ENCODE results near the gene MEGF11.
"Not testable (repeated sequence)": the region's sequence is repeated elsewhere in the genome, so short reads cannot be mapped to it uniquely, and the experiment has no call there.

MEGF11 gene

GRCh38 chr15:65893060-65893459, 360.5 kb downstream of the MEGF11 start:
- DNase-seq (ENCODE audit: low read depth, low spot score): no peak

GRCh38 chr15:65888981-65889380, 364.6 kb downstream of the MEGF11 start:
- no peak for DNase-seq (ENCODE audit: low read depth, low spot score)

GRCh38 chr15:65887565-65887964, 366.0 kb downstream of the MEGF11 start:
- DNase-seq (ENCODE audit: low read depth, low spot score): no peak

- DNase-seq (ENCODE audit: low read depth, low spot score): no peak
Measured at GRCh38 chr15:65885668-65886218, 367.8 kb downstream of the MEGF11 start.

- DNase-seq (ENCODE audit: low read depth, low spot score): no peak
Measured at GRCh38 chr15:65884511-65884910, 369.0 kb downstream of the MEGF11 start.

GRCh38 chr15:65883571-65883970, 370.0 kb downstream of the MEGF11 start:
- DNase-seq (ENCODE audit: low read depth, low spot score): no peak

- DNase-seq (ENCODE audit: low read depth, low spot score): no peak
Measured at GRCh38 chr15:65881766-65882434, 371.6 kb downstream of the MEGF11 start.

GRCh38 chr15:65877749-65878148, 375.8 kb downstream of the MEGF11 start:
- no peak for DNase-seq (ENCODE audit: low read depth, low spot score)

GRCh38 chr15:65875458-65875857, 378.1 kb downstream of the MEGF11 start:
- no peak for DNase-seq (ENCODE audit: low read depth, low spot score)

GRCh38 chr15:65873256-65873655, 380.3 kb downstream of the MEGF11 start:
- no peak for DNase-seq (ENCODE audit: low read depth, low spot score)

GRCh38 chr15:65872596-65872995, 381.0 kb downstream of the MEGF11 start:
- not testable (repeated sequence) for DNase-seq (ENCODE audit: low read depth, low spot score)

- DNase-seq (ENCODE audit: low read depth, low spot score): not testable (repeated sequence)
Measured at GRCh38 chr15:65871886-65872285, 381.7 kb downstream of the MEGF11 start.

GRCh38 chr15:65870889-65871533, 382.5 kb downstream of the MEGF11 start:
- no peak for DNase-seq (ENCODE audit: low read depth, low spot score)

GRCh38 chr15:65869954-65870871, 383.3 kb downstream of the MEGF11 start:
- DNase-seq (ENCODE audit: low read depth, low spot score): no peak

GRCh38 chr15:65869126-65869953, 384.2 kb downstream of the MEGF11 start, which contains the start of gene RAB11A:
Gene RAB11A (plus strand): TSS chr15:65869491. CDS start chr15:65869586, 95 bp downstream.
- peak; percentile 83 for DNase-seq (ENCODE audit: low read depth, low spot score)

- DNase-seq (ENCODE audit: low read depth, low spot score): no peak
Measured at GRCh38 chr15:65868546-65869125, 384.9 kb downstream of the MEGF11 start.

GRCh38 chr15:65867933-65868332, 385.6 kb downstream of the MEGF11 start:
- not testable (repeated sequence) for DNase-seq (ENCODE audit: low read depth, low spot score)

GRCh38 chr15:65867244-65867643, 386.3 kb downstream of the MEGF11 start:
- no peak for DNase-seq (ENCODE audit: low read depth, low spot score)

GRCh38 chr15:65863106-65863505, 390.4 kb downstream of the MEGF11 start:
- DNase-seq (ENCODE audit: low read depth, low spot score): no peak

GRCh38 chr15:65862682-65863081, 390.9 kb downstream of the MEGF11 start:
- DNase-seq (ENCODE audit: low read depth, low spot score): peak; percentile 92

All from iPS DF 19.7 (cell line).